Measurements from ENCODE around the gene NRXN3.

DNA sequence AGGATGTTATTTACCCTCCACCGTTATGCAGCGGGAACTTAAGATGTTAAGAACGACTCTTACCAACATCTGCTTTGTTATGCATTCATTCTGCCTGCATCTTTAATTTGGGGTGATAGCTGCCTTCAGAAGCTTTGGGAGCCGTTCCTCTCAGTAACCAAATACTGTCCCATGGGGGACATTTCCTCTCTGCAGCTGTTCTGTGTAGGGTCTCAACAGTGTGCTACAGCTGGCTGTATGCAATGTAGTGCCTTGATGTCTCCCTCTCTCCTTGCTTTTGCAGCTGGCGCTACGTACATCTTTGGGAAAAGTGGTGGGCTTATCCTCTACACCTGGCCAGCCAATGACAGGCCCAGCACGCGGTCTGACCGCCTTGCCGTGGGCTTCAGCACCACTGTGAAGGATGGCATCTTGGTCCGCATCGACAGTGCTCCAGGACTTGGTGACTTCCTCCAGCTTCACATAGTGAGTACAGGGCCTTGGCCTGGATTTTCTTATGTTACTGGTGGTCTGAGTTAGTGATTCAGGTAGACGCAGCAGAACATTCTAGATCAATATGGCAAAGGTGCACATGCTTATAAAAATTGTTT lies 1296.9 kb downstream of the NRXN3 start:
- TF ChIP-seq, protein P1, sequence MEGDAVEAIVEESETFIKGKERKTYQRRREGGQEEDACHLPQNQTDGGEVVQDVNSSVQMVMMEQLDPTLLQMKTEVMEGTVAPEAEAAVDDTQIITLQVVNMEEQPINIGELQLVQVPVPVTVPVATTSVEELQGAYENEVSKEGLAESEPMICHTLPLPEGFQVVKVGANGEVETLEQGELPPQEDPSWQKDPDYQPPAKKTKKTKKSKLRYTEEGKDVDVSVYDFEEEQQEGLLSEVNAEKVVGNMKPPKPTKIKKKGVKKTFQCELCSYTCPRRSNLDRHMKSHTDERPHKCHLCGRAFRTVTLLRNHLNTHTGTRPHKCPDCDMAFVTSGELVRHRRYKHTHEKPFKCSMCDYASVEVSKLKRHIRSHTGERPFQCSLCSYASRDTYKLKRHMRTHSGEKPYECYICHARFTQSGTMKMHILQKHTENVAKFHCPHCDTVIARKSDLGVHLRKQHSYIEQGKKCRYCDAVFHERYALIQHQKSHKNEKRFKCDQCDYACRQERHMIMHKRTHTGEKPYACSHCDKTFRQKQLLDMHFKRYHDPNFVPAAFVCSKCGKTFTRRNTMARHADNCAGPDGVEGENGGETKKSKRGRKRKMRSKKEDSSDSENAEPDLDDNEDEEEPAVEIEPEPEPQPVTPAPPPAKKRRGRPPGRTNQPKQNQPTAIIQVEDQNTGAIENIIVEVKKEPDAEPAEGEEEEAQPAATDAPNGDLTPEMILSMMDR (IDR thresholded peaks at IDR 0.05): no peak
- TF ChIP-seq POLR2A (IDR thresholded peaks at IDR 0.05): no peak
